Lower leg skin (tissue), 4 donors: ENCODE measurements around the gene DGKA. TPM values are rescaled to one million over a fixed set of nuclear protein-coding genes. Genes with fewer than 3 reads are reported as not detected.

Source experiments
- DNase-seq, 2 donors: peaks; one replicate each; pipeline ENCODE4 v3.0.0-alpha.2; 2019; ENCODE audit warnings: low spot score in 2 of 2
- H3K4me3 ChIP-seq: fragments of 200-600 bp; sonication (generic); 2 replicates; pipeline ENCODE4 v1.5.1; 2017; ENCODE audit warnings: mild to moderate bottlenecking, low read depth; ENCODE audit not compliant: poor library complexity, severe bottlenecking
- CTCF ChIP-seq, 3 donors: fragments of 450-650 bp; IDR thresholded peaks; one replicate each; pipeline ENCODE4 v1.5.1; 2016; ENCODE audit warnings: antibody characterized with exemption in 3 of 3, mild to moderate bottlenecking in 3 of 3, moderate library complexity in 2 of 3
- POLR2A ChIP-seq, 2 donors: fragments of 450-650 bp; IDR thresholded peaks; one replicate each; pipeline ENCODE4 v1.6.1; 2016 to 2017; ENCODE audit warnings: antibody characterized with exemption in 2 of 2, mild to moderate bottlenecking in 1 of 2, moderate library complexity in 1 of 2
- WGBS, 2 donors: methylation state at CpG; one replicate each; pipeline ENCODE4 v1.1.5; 2018; 5-methylcytosine and 5-hydroxymethylcytosine counted together
- intact Hi-C: fragments of 100-400 bp; cut with DNase I; formaldehyde crosslinking; loops from one replicate; pipeline ENCODE4 v1.15.0; 2023; ENCODE audit warnings: low total_unique reads
- total RNA-seq, 4 donors: library from RNA; depleted of rRNA; stranded (reverse); fragments of >200 nt; gene quantifications; one replicate each; pipeline ENCODE4 v1.1.0, GENCODE V29; 2016

DGKA gene
- total RNA-seq, 4 donors from 2014 or later, result 139 to 354 (median 176) TPM

GRCh38 chr12:55966408-55967281 is 35.7 kb downstream of the DGKA start, which contains the start of gene CDK2:
Gene CDK2 (plus strand): TSS chr12:55966830. CDS start chr12:55967009, 179 bp downstream.
- 0 to 1% methylated on average over 45 of the region's 45 CpGs for WGBS, 2 donors
- intact Hi-C loops, result no loop called here
- peak; percentile 93 to 99 for DNase-seq
- H3K4me3 ChIP-seq, result peak within 1 kb of the TSS; percentile 80
- no peak for TF ChIP-seq POLR2A (IDR thresholded peaks at IDR 0.05)
- TF ChIP-seq CTCF (IDR thresholded peaks at IDR 0.05), result no peak

DNA sequence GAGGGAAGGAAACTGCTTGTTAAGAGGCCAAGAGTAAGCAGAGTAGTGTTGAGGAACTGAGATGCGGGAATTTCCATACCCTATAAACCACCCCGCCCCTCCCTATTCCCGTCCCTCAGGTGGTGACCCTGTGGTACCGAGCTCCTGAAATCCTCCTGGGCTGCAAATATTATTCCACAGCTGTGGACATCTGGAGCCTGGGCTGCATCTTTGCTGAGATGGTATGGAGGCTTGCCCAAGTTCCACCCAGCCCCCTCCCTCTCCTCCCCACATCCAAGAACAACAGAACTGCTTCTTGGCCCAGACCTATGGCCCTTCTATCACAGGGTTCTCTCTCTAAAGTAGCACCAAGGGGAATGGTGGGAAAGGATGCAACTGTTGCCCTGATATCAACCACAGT is 38.4 kb downstream of the DGKA start:
- no peak for DNase-seq
- 81 to 82% methylated on average over 4 of the region's 4 CpGs for WGBS, 2 donors
- H3K4me3 ChIP-seq, result no peak overlapping the region
- TF ChIP-seq CTCF (IDR thresholded peaks at IDR 0.05), result no peak
- TF ChIP-seq POLR2A (IDR thresholded peaks at IDR 0.05), result no peak
- intact Hi-C loops, result no loop called here

GRCh38 chr12:55970775-55971174 is 39.8 kb downstream of the DGKA start:
- intact Hi-C loops, result no loop called here
- WGBS, 2 donors, result 88 to 92% methylated on average over 7 of the region's 7 CpGs
- H3K4me3 ChIP-seq, result no peak overlapping the region
- TF ChIP-seq CTCF (IDR thresholded peaks at IDR 0.05) (no peak), POLR2A (IDR thresholded peaks at IDR 0.05) (no peak)
- DNase-seq, result no peak

DNA sequence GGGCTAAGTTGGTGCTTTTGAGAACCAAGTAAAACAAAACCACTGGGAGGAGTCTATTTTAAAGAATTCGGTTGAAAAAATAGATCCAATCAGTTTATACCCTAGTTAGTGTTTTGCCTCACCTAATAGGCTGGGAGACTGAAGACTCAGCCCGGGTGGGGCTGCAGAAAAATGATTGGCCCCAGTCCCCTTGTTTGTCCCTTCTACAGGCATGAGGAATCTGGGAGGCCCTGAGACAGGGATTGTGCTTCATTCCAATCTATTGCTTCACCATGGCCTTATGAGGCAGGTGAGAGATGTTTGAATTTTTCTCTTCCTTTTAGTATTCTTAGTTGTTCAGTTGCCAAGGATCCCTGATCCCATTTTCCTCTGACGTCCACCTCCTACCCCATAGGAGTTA is 41.1 kb downstream of the DGKA start:
- intact Hi-C loops, result no loop called here
- H3K4me3 ChIP-seq, result no peak overlapping the region
- no peak for DNase-seq
- TF ChIP-seq CTCF (IDR thresholded peaks at IDR 0.05), result no peak
- 40 to 45% methylated on average over 3 of the region's 3 CpGs for WGBS, 2 donors

GRCh38 chr12:55972456-55972855 is 41.5 kb downstream of the DGKA start:
- DNase-seq, result no peak
- intact Hi-C loops, result no loop called here
- WGBS, 2 donors, result 16 to 28% methylated on average over 1 of the region's 1 CpG
- H3K4me3 ChIP-seq, result no peak overlapping the region
- TF ChIP-seq CTCF (IDR thresholded peaks at IDR 0.05) (no peak), POLR2A (IDR thresholded peaks at IDR 0.05) (no peak)
